GM12801 (cell line): ENCODE results near the gene CFAP45.

Experiments
- CTCF ChIP-seq: IDR thresholded peaks from one replicate; pipeline ENCODE4 v1.5.1; 2011; ENCODE audit warnings: control low read depth; ENCODE audit not compliant: insufficient read length; ENCODE audit errors: extremely low read depth

CFAP45 gene

GRCh38 chr1:159892944-159893343 is 7.0 kb downstream of the CFAP45 start:
- no peak for TF ChIP-seq CTCF

GRCh38 chr1:159891275-159892157 is 8.4 kb downstream of the CFAP45 start:
- peak; percentile 80 for TF ChIP-seq CTCF

- TF ChIP-seq CTCF, result no peak
Measured at GRCh38 chr1:159890390-159890789, 9.6 kb downstream of the CFAP45 start.

GRCh38 chr1:159889821-159890252 is 10.1 kb downstream of the CFAP45 start:
- TF ChIP-seq CTCF, result no peak

- TF ChIP-seq CTCF, result no peak
Measured at GRCh38 chr1:159889202-159889601, 10.8 kb downstream of the CFAP45 start.

GRCh38 chr1:159884296-159884695 is 15.7 kb downstream of the CFAP45 start:
- no peak for TF ChIP-seq CTCF

- no peak for TF ChIP-seq CTCF
Measured at GRCh38 chr1:159883134-159883533, 16.8 kb downstream of the CFAP45 start.
